HAP-1 (cell line): ENCODE measurements around the gene FNDC3B.

Experiments used
- DNase-seq, 2 experiments: peaks; one replicate each; pipeline ENCODE4 v3.0.0-alpha.2; 2016 to 2020; ENCODE audit warnings: low spot score in 2 of 2
- H3K27me3 ChIP-seq: fragments of 250-450 bp; sonication (Bioruptor Pico); 2 replicates; pipeline ENCODE4 v1.5.1; 2020; ENCODE audit warnings: low read depth, mild to moderate bottlenecking, moderate library complexity
- H3K36me3 ChIP-seq: fragments of 250-450 bp; sonication (Bioruptor Pico); replicated peaks from 2 replicates; pipeline ENCODE4 v1.5.1; 2020; ENCODE audit warnings: mild to moderate bottlenecking
- H3K4me1 ChIP-seq: fragments of 250-450 bp; sonication (Bioruptor Pico); 2 replicates; pipeline ENCODE4 v1.5.1; 2020; ENCODE audit warnings: mild to moderate bottlenecking
- H3K4me3 ChIP-seq: fragments of 250-450 bp; sonication (Bioruptor Pico); 2 replicates; pipeline ENCODE4 v1.5.1; 2020; ENCODE audit warnings: mild to moderate bottlenecking, moderate library complexity
- H3K9me3 ChIP-seq: fragments of 250-450 bp; sonication (Bioruptor Pico); 2 replicates; pipeline ENCODE4 v1.5.1; 2020; ENCODE audit warnings: mild to moderate bottlenecking, moderate library complexity
- in situ Hi-C: fragments of 300-500 bp; cut with MboI; formaldehyde crosslinking; loops from 3 replicates; pipeline ENCODE4 v1.14.3; 2020; ENCODE audit warnings: low sequenced_read_pairs, inconsistent platforms, mixed read lengths

Gene FNDC3B

DNA sequence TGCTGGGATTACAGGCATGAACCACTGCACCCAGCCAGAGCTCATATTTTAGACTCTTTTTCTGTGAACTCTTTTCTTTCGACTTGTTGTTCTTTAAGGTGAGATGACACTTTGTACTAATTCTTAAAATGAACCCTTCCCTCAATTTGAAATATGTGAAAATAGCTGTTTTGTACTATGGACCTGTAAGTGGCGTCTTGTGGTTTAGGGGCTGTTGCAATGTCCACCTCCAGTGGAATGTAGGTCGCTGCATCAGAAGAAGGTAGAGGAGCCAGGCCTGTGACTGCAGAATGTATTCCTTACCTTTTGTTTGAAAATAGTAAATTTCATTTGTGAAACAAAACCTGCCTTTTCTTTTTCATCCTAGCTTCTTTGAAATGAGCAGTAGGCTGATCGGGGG is 38.9 kb downstream of the FNDC3B start:
- in situ Hi-C loops: no loop called here
- DNase-seq: no peak
- H3K4me3 ChIP-seq: no peak overlapping the region
- H3K9me3 ChIP-seq: no peaks in the 10 kb centered on the region
- H3K4me1 ChIP-seq: no peaks in the 10 kb centered on the region
- no peaks in the 10 kb centered on the region for H3K27me3 ChIP-seq
- no peaks in the 10 kb centered on the region for H3K36me3 ChIP-seq

DNA sequence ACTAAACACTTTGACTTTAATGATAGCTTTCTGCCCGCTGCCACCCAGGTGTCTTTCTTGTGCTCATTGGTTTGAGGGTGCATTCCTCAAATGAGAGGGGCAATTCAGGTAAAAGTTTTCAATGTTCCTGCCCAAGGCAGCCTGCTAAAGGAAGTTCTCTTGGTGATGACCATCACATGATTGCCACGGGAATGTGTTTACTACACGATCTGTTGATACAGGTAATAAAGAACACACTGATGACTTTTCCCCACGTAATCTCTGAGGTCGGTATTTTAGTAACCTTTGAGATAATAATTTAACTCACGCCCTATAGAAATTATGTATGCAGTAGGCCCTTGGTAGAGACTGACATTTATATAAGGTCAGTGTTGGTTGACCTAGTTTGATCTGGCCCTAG is 39.3 kb downstream of the FNDC3B start:
- DNase-seq: no peak
- Histone ChIP-seq H3K4me3 (no peak overlapping the region), H3K4me1 (no peaks in the 10 kb centered on the region), H3K36me3 (no peaks in the 10 kb centered on the region), H3K27me3 (no peaks in the 10 kb centered on the region), H3K9me3 (no peaks in the 10 kb centered on the region)
- in situ Hi-C loops: no loop called here

DNA sequence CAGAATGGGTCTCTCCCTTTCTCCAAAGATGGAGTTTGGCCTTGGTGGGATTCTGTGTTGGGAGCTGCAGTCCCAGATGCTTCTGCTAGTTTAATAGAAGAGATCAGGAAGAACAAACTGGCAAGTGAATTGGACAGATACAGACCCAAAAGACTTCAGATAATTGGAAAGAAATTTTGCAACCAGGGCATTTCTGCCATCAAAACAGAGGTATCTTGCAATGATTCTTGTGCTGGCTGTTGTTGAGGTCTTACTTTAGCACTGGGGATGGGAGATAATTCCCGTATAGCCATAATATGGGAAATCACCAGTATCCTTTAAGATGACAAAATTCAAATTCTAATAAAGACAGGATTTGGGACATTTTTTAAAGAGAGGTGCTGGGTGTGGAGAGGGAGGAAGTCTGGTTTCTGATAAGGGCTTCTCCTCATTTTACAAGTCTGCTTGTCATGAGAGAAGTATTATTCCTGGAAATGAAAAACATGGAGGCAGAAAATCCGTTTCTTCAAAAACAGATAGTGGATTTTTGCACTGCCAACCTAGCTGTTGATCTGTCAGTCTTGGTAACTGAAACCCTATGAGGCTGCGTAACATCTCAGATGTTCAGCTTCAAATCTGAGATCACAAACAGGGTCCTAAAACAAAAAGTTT is 40.1 kb downstream of the FNDC3B start:
- no peaks in the 10 kb centered on the region for H3K4me1 ChIP-seq
- no peak for DNase-seq
- H3K4me3 ChIP-seq: no peak overlapping the region
- no peaks in the 10 kb centered on the region for H3K9me3 ChIP-seq
- in situ Hi-C loops: no loop called here
- no peaks in the 10 kb centered on the region for H3K27me3 ChIP-seq
- H3K36me3 ChIP-seq: no peaks in the 10 kb centered on the region

DNA sequence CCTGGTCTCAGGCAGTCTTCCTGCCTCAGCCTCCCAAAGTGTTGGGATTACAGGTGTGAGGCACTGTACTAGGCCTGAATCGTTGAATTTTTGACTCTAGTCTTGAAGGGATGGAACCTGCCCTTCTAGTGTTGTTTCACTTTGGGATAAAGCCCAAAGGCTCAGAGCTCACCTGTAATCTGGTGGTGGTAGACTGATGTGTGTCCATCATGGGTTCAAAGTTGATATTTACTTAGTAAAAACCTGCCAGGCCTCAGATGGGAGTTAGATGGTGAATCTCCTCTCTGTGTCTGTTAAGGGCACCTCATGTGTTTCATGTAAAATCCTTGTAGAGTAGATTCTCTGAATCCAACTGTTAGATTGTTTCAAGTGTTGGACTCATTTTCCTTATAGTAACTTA is 41.1 kb downstream of the FNDC3B start:
- no peak for DNase-seq
- Histone ChIP-seq H3K27me3 (no peaks in the 10 kb centered on the region), H3K4me1 (no peaks in the 10 kb centered on the region), H3K36me3 (no peaks in the 10 kb centered on the region), H3K4me3 (no peak overlapping the region), H3K9me3 (no peaks in the 10 kb centered on the region)
- in situ Hi-C loops: no loop called here

DNA sequence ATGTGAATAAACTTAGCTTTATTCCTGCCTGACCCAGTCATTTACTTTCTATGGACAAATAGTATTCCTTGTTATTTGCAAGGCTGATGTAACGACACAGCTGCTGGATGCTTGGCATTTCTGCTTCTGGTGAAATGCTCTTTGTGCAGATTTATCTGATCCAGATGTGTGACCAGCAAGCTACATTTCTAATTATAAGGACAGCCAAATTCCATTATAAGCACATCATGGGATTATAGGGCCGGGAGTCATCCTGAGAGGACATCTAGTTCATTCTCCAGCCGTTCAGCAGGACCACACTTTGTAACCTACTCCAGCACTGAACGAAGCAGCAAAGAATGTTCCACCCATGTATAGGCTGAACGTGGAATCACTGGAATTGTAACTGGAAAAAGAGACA is 42.9 kb downstream of the FNDC3B start:
- no peaks in the 10 kb centered on the region for H3K27me3 ChIP-seq
- no peak overlapping the region for H3K4me3 ChIP-seq
- H3K36me3 ChIP-seq: no peaks in the 10 kb centered on the region
- H3K4me1 ChIP-seq: peaks cover 4% of the 10 kb centered on the region
- in situ Hi-C loops: no loop called here
- DNase-seq: no peak
- H3K9me3 ChIP-seq: no peaks in the 10 kb centered on the region

DNA sequence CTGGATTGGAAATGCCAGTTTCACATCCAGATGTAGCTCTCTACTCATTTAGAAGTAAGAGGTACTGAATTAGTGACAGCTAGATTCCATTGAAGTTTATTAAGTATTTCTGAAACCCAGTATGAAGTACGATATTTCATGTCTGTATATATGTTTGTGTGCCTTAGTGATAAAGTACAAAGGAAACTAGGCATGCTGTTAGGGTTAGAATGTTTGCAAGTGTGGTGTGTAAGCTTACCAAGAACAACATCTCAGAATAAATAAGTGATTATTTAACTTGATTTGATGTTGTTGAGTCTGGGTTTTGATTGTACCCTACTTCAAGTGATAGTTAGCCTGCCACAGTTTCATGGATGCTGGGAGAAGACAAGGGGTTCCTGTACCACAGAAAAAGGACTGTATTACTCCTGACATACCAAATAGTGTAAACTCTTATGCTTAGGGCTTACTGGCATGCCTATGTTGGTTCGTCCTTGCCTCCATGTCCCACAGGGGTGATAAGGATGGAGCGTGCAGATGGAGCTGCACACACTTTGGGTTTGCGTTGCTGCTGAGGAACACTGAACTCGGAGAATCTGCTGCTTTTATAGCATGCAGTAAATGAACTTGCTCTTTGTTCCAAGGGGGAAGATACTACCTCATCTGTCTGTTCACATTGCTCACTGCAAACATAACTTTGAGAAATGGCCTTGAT is 43.6 kb downstream of the FNDC3B start:
- no peaks in the 10 kb centered on the region for H3K36me3 ChIP-seq
- peaks cover 11% of the 10 kb centered on the region for H3K4me1 ChIP-seq
- no peak overlapping the region for H3K4me3 ChIP-seq
- no peaks in the 10 kb centered on the region for H3K9me3 ChIP-seq
- H3K27me3 ChIP-seq: no peaks in the 10 kb centered on the region
- in situ Hi-C loops: no loop called here
- no peak for DNase-seq

DNA sequence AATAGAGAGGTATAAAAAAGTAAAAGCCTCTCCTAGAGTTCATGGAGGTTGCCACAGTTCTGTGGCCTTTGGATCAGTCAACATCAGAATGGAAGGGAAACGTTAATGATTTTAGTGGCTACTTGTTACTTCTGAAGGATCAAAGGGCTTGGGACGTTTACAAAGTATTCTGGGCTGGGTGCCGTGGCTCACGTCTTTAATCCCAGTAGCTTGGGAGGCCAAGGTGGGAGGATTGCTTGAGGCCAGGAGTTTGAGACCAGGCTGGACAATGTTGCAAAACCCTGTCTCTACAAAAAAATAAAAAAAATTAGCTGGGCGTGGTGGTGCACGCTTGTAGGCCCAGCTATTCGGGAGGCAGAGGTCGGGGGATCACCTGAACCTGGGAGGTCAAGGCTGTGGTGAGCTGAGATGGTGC is 44.6 kb downstream of the FNDC3B start:
- peaks cover 13% of the 10 kb centered on the region for H3K4me1 ChIP-seq
- DNase-seq: no peak
- H3K9me3 ChIP-seq: no peaks in the 10 kb centered on the region
- H3K27me3 ChIP-seq: no peaks in the 10 kb centered on the region
- in situ Hi-C loops: no loop called here
- H3K36me3 ChIP-seq: no peaks in the 10 kb centered on the region
- H3K4me3 ChIP-seq: no peak overlapping the region

DNA sequence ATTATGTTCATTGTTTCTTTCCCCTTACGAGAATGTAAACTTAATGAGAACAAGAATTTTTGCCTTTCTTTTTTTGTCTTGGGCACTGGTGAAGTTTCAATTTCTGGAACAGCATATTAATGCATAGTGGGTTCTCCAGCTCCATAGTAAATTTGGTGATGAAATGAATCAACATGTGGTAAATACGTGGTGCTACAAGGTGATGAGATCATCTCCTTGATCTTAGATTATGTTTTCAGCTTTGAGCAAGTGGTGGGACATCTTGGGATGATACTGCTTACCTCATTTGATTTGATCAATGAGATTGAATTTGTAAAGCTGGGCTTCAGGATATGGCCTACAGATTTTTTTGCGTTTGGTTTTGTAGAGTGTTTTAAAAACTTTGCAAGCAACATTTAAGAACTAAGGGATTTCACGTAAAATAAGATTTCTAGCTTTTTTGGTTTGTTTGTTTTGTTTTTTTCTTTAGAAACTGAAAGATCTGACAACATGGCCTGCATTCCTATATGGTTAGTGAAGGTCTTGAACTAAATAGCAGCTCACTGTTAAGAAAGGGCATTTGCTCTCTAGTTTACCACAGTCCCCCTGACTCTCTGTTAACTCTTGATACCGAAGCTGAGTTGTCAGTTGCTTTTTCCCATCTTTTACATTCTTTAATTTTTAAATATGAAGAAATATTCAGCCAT is 45.6 kb downstream of the FNDC3B start:
- Histone ChIP-seq H3K4me1 (peaks cover 13% of the 10 kb centered on the region), H3K36me3 (no peaks in the 10 kb centered on the region), H3K9me3 (no peaks in the 10 kb centered on the region), H3K4me3 (no peak overlapping the region), H3K27me3 (no peaks in the 10 kb centered on the region)
- no peak for DNase-seq
- in situ Hi-C loops: no loop called here

DNA sequence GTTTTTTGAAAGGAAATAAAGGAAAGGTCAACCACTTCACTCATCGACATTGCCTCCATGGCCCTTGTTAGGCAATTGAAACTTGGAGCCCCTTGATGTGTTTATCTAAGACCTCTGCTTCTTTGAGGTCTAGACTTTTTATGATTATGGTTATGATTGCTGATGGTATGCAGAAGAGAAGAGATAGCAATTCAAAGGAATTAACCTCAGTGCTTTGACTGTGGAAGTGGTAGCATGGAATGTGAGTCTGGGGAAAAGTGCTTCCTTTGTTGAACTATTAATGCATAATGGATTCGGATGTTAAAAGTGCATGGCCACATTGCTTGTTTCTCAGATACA is 46.1 kb downstream of the FNDC3B start:
- H3K27me3 ChIP-seq: no peaks in the 10 kb centered on the region
- peaks cover 13% of the 10 kb centered on the region for H3K4me1 ChIP-seq
- no peaks in the 10 kb centered on the region for H3K36me3 ChIP-seq
- no peak for DNase-seq
- no peak overlapping the region for H3K4me3 ChIP-seq
- in situ Hi-C loops: no loop called here
- no peaks in the 10 kb centered on the region for H3K9me3 ChIP-seq

DNA sequence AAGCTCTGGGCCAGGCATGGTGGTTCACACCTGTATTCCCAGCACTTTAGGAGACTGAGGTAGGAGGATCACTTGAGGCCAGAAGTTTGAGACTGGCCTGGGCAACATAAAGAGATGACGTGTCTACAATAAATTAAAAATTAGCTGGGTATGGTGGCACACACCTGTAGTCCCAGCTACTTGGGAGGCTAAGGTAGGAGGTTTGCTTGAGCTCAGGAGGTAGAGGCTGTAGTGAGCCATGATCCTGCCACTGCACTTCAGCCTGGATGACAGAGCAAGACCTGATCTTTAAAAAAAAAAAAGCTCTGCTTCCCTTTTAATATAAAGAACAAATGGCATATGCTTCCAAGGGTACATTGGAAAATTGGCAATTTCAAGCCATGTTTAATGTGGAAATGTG is 46.7 kb downstream of the FNDC3B start:
- Histone ChIP-seq H3K4me1 (peaks cover 13% of the 10 kb centered on the region), H3K36me3 (no peaks in the 10 kb centered on the region), H3K4me3 (no peak overlapping the region), H3K9me3 (no peaks in the 10 kb centered on the region), H3K27me3 (no peaks in the 10 kb centered on the region)
- no peak for DNase-seq
- in situ Hi-C loops: no loop called here

DNA sequence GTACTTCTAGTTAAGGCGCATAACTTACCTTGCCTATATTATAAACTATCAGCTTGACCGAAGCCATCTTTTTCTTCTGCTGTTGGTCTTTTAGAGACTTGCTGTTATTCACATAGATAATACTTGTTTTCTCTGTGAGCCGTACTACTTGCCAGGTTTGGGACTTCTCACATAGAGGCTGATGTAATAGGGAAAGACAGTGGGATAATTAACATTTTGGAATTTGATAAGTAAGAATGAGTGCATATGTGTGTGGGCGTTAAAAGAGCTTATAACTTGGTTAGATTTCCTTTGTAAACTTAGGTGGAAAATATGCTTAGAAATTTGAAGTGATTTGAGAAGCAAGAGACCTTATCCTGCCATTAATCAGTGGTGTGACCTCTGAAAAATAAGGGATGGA is 47.8 kb downstream of the FNDC3B start:
- Histone ChIP-seq H3K36me3 (no peaks in the 10 kb centered on the region), H3K9me3 (no peaks in the 10 kb centered on the region), H3K4me3 (no peak overlapping the region), H3K4me1 (peaks cover 13% of the 10 kb centered on the region), H3K27me3 (no peaks in the 10 kb centered on the region)
- no peak for DNase-seq
- in situ Hi-C loops: no loop called here

DNA sequence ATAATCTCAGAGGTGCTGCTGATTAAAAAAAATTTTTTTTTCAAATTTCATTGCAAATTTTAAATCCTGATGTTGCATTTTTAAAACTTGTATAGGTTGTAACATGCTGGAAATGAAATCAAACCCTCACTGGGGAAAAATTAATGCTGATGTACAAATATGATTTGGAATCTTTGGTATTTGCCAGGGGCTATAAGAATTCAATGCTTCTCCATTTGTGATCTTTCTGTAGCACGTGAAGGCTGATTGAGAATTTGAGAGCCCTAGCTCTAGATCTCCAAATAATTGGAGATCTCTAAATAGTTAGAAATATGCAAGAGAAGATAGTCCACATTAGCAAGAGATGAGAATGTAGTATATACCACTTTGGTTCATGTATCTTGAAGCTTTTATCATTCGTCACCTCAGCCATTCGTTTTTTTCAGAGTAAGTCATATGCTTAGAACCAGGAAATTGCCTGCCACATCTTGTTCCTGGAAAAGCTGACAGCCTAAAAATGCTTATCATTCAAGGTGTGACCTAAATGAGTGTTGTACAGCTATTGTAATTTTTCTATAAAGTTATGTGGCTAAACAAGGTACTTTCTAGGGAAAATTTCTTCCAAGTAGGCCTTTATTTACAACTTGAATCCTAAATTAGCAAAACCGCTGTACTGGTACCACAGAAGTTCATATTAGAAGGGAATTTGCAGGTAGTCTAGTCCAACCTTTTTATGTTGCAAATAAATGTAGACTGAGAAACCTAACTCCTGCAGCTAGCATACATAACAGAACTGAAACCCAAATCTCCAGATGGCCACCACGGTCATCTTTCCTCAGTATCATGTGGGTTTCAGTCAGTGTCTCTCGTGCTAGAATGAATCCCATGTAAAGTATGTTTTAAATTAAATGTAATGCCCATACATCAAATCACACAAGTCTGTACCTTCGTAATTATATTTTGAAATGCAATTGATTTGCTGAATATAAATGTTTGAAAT is 48.5 kb downstream of the FNDC3B start:
- no peaks in the 10 kb centered on the region for H3K9me3 ChIP-seq
- H3K36me3 ChIP-seq: no peaks in the 10 kb centered on the region
- no peak for DNase-seq
- no peak overlapping the region for H3K4me3 ChIP-seq
- in situ Hi-C loops: no loop called here
- no peaks in the 10 kb centered on the region for H3K27me3 ChIP-seq
- H3K4me1 ChIP-seq: peaks cover 13% of the 10 kb centered on the region

DNA sequence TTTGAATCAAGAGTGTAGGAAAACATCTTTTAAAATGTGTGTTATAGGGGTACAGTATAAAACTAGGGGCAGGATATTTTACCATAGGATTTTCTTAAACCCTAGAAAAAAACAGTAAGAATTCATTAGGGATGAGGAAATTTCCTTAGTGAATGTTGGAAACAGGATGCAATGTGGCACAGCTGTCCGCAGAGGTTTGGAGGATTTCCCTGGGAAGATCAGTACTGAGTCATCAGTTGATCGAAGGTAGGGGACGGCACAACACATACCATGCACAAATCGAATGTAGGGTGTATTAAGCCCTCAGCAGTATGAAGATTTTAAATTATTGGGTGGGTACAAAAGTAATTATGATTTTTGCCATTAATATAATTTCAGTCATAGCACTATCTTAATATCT is 49.9 kb downstream of the FNDC3B start:
- in situ Hi-C loops: no loop called here
- DNase-seq: no peak
- Histone ChIP-seq H3K36me3 (no peaks in the 10 kb centered on the region), H3K4me1 (peaks cover 13% of the 10 kb centered on the region), H3K9me3 (no peaks in the 10 kb centered on the region), H3K27me3 (no peaks in the 10 kb centered on the region), H3K4me3 (no peak overlapping the region)

DNA sequence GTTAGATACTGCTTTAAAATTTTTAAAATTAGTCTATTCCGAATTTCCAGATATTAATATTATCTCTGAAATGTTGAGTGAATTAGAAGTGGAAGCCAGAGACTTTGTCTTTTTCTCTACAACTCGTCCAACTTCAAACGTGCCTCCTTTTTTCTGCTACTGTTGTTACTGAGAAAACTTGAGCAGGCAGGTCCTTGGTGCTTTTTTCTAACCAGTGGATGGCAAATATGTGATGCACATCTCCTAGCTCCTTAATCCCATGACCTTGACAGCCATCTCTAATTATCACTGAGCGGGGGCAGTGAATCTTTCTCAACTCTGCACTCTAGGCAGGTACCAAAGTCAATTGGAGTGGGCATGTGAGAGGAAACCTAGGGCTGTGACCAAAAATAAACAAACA is 50.7 kb downstream of the FNDC3B start:
- DNase-seq: no peak
- H3K9me3 ChIP-seq: no peaks in the 10 kb centered on the region
- H3K4me3 ChIP-seq: no peak overlapping the region
- peaks cover 13% of the 10 kb centered on the region for H3K4me1 ChIP-seq
- no peaks in the 10 kb centered on the region for H3K27me3 ChIP-seq
- in situ Hi-C loops: no loop called here
- no peaks in the 10 kb centered on the region for H3K36me3 ChIP-seq
